ENCODE data around the gene PTTG1.

GRCh38 chr5:160441311-160441781 is 19.7 kb downstream of the PTTG1 start:
- TF ChIP-seq CTCF (conservative IDR thresholded peaks at IDR 0.05; ENCODE audit: low read depth, low read length) (no peak), EZH2 (IDR thresholded peaks at IDR 0.05; ENCODE audit: low read length, unreplicated experiment) (no peak), EZH2phosphoT487 (IDR thresholded peaks at IDR 0.05; ENCODE audit: borderline replicate concordance, low read length) (no peak)

All from PC-3 (cell line).